GM12872 (cell line): ENCODE results near the gene PDXP.
A peak's percentile ranks its signal among the peaks of the same experiment; 100 is the strongest.

Experiments
- TF ChIP-seq, protein P1 (sequence below): IDR thresholded peaks from 3 replicates; pipeline ENCODE4 v1.5.1; 2011; ENCODE audit warnings: low read depth, mild to moderate bottlenecking, low read length, moderate library complexity; ENCODE audit not compliant: insufficient read depth

The PDXP gene

DNA sequence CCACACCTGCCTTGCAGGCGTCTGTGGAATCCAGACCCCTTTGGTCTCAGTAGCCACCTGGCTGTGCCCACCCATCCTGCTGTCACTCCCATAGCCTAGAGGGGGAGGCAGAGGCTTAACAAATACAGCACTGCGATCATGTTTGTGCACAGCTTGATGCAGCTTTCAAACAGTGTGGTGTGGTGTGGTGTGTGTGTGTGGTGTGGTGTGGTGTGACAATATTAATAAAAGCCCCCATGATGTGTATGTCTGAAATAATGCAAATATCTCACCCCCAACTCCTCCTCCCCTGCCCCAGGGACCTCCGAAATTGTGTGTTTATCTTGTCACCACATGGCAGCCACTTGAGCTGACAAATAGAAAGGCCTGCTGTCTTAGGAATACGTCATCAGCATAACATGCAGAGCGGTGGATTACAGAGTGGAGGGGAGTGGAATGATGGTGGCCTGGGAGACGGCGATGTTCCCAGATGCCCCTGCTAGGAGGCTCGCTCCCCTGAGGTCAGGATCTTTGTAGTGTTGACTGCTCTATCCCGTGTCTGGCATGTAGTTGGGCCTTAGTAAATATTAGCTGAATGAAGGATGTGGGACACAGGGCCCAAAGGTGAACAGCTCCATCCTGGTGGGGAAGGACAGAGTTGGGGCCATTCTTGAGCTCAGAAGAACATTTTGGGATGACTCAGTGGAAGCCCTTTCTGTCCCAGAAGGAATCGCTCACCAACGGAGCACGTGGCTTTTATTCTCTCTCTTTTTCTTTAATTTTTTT lies 2.8 kb downstream of the PDXP start:
- TF ChIP-seq, protein P1, sequence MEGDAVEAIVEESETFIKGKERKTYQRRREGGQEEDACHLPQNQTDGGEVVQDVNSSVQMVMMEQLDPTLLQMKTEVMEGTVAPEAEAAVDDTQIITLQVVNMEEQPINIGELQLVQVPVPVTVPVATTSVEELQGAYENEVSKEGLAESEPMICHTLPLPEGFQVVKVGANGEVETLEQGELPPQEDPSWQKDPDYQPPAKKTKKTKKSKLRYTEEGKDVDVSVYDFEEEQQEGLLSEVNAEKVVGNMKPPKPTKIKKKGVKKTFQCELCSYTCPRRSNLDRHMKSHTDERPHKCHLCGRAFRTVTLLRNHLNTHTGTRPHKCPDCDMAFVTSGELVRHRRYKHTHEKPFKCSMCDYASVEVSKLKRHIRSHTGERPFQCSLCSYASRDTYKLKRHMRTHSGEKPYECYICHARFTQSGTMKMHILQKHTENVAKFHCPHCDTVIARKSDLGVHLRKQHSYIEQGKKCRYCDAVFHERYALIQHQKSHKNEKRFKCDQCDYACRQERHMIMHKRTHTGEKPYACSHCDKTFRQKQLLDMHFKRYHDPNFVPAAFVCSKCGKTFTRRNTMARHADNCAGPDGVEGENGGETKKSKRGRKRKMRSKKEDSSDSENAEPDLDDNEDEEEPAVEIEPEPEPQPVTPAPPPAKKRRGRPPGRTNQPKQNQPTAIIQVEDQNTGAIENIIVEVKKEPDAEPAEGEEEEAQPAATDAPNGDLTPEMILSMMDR, result peak; percentile 62

- TF ChIP-seq, protein P1, result no peak
These were observed 3.5 kb downstream of the PDXP start for GRCh38 chr22:37662039-37662438.

GRCh38 chr22:37663521-37664140 lies 5.1 kb downstream of the PDXP start:
- TF ChIP-seq, protein P1, result no peak

GRCh38 chr22:37664249-37665101 lies 6.0 kb downstream of the PDXP start:
- TF ChIP-seq, protein P1, result no peak

- TF ChIP-seq, protein P1, result no peak
These were observed 7.0 kb downstream of the PDXP start for GRCh38 chr22:37665487-37665886.

- TF ChIP-seq, protein P1, result no peak
These were observed 11.1 kb downstream of the PDXP start for GRCh38 chr22:37669586-37669985.
